NCI-H510A treated with DMSO at 0.1 percent for 48 hours (cell line): ENCODE measurements around the gene LINC01488.

Experiments used
- DNase-seq: peaks from one replicate; lab custom pipeline; 2025; lab: John Stamatoyannopoulos, UW

The LINC01488 gene

GRCh38 chr11:69510471-69511357 lies 29.3 kb downstream of the LINC01488 start:
- no peak for DNase-seq

- DNase-seq, result no peak
Measured at GRCh38 chr11:69511358-69512055, 30.0 kb downstream of the LINC01488 start.

GRCh38 chr11:69512136-69512535 lies 30.7 kb downstream of the LINC01488 start:
- DNase-seq, result no peak

- DNase-seq, result no peak
Measured at GRCh38 chr11:69512790-69513189, 31.3 kb downstream of the LINC01488 start.

- DNase-seq, result no peak
Measured at GRCh38 chr11:69513196-69513595, 31.7 kb downstream of the LINC01488 start.

- no peak for DNase-seq
Measured at GRCh38 chr11:69513663-69514224, 32.3 kb downstream of the LINC01488 start.

- DNase-seq, result no peak
Measured at GRCh38 chr11:69514771-69515170, 33.3 kb downstream of the LINC01488 start.

GRCh38 chr11:69515271-69516245 lies 34.1 kb downstream of the LINC01488 start:
- no peak for DNase-seq

- DNase-seq, result no peak
Measured at GRCh38 chr11:69516526-69516925, 35.1 kb downstream of the LINC01488 start.

- DNase-seq, result no peak
Measured at GRCh38 chr11:69518081-69518950, 36.9 kb downstream of the LINC01488 start.

GRCh38 chr11:69520186-69520916 lies 38.9 kb downstream of the LINC01488 start:
- no peak for DNase-seq

GRCh38 chr11:69521457-69521856 lies 40.0 kb downstream of the LINC01488 start:
- DNase-seq, result no peak

GRCh38 chr11:69523453-69523852 lies 42.0 kb downstream of the LINC01488 start:
- no peak for DNase-seq

- no peak for DNase-seq
Measured at GRCh38 chr11:69524291-69524882, 42.9 kb downstream of the LINC01488 start.

GRCh38 chr11:69524991-69525411 lies 43.5 kb downstream of the LINC01488 start:
- DNase-seq, result no peak

- DNase-seq, result no peak
Measured at GRCh38 chr11:69525516-69526452, 44.3 kb downstream of the LINC01488 start.

- DNase-seq, result no peak
Measured at GRCh38 chr11:69526453-69526810, 45.0 kb downstream of the LINC01488 start.

- no peak for DNase-seq
Measured at GRCh38 chr11:69529001-69529400, 47.5 kb downstream of the LINC01488 start.
